DLD1 (cell line): ENCODE results near the gene H1-8.

ENCODE experiments used
- in situ Hi-C: cut with HindIII; loops from 2 replicates; pipeline ENCODE4 v1.10.0; 2017; ENCODE audit warnings: low sequenced_read_pairs

H1-8 gene

GRCh38 chr3:129555153-129555550 is 12.2 kb downstream of the H1-8 start:
- in situ Hi-C loops, result no loop called here

- in situ Hi-C loops, result no loop called here
Observed at GRCh38 chr3:129555616-129556357, 12.8 kb downstream of the H1-8 start.

GRCh38 chr3:129556358-129556695 is 13.4 kb downstream of the H1-8 start:
- in situ Hi-C loops, result no loop called here

GRCh38 chr3:129556890-129557547 is 14.0 kb downstream of the H1-8 start:
- in situ Hi-C loops, result no loop called here

- in situ Hi-C loops, result no loop called here
Observed at GRCh38 chr3:129557548-129557894, 14.5 kb downstream of the H1-8 start.

GRCh38 chr3:129558081-129558771 is 15.3 kb downstream of the H1-8 start:
- in situ Hi-C loops, result no loop called here

- in situ Hi-C loops, result no loop called here
Observed at GRCh38 chr3:129558772-129559564, 16.0 kb downstream of the H1-8 start.

- in situ Hi-C loops, result no loop called here
Observed at GRCh38 chr3:129559565-129560079, 16.6 kb downstream of the H1-8 start.

GRCh38 chr3:129560269-129560787 is 17.4 kb downstream of the H1-8 start:
- in situ Hi-C loops, result no loop called here

GRCh38 chr3:129560911-129561594 is 18.1 kb downstream of the H1-8 start:
- in situ Hi-C loops, result no loop called here

- in situ Hi-C loops, result no loop called here
Observed at GRCh38 chr3:129561619-129562248, 18.8 kb downstream of the H1-8 start.

- in situ Hi-C loops, result no loop called here
Observed at GRCh38 chr3:129562803-129563202, 19.8 kb downstream of the H1-8 start.

GRCh38 chr3:129563332-129563731 is 20.4 kb downstream of the H1-8 start:
- in situ Hi-C loops, result no loop called here

- in situ Hi-C loops, result no loop called here
Observed at GRCh38 chr3:129563850-129564535, 21.0 kb downstream of the H1-8 start.

GRCh38 chr3:129564981-129565644 is 22.1 kb downstream of the H1-8 start:
- in situ Hi-C loops, result no loop called here

GRCh38 chr3:129565902-129566301 is 22.9 kb downstream of the H1-8 start:
- in situ Hi-C loops, result no loop called here

- in situ Hi-C loops, result no loop called here
Observed at GRCh38 chr3:129567176-129567705, 24.3 kb downstream of the H1-8 start.

- in situ Hi-C loops, result no loop called here
Observed at GRCh38 chr3:129567939-129568338, 25.0 kb downstream of the H1-8 start.
